ENCODE data around the gene PIGQ.

PIGQ gene

GRCh38 chr16:620700-621525 lies 51.1 kb downstream of the PIGQ start:
- H3K4me1 Mint-ChIP-seq: peaks cover 44% of the 10 kb centered on the region

GRCh38 chr16:621526-622105 lies 51.8 kb downstream of the PIGQ start:
- peaks cover 2% of the 10 kb centered on the region for H3K27me3 Mint-ChIP-seq (ENCODE audit: low read depth, poor library complexity)
- TF ChIP-seq CTCF (IDR thresholded peaks at IDR 0.05): no peak
- no peak for DNase-seq
- peak overlapping the region; percentile 22 for H3K4me3 Mint-ChIP-seq
- H3K9me3 Mint-ChIP-seq: no peaks in the 10 kb centered on the region
- peak overlapping the region; percentile 98 for H3K27ac Mint-ChIP-seq
- peaks cover 3% of the 10 kb centered on the region for H3K36me3 Mint-ChIP-seq (ENCODE audit: low read depth)
- peaks cover 48% of the 10 kb centered on the region for H3K4me1 Mint-ChIP-seq

More at GRCh38 chr16:620700-621525, 51.1 kb downstream of the PIGQ start:
- Mint-ChIP-seq H3K4me3 (no peak overlapping the region), H3K36me3 (ENCODE audit: low read depth) (no peaks in the 10 kb centered on the region), H3K27ac (peak overlapping the region; percentile 98), H3K27me3 (ENCODE audit: low read depth, poor library complexity) (no peaks in the 10 kb centered on the region), H3K9me3 (no peaks in the 10 kb centered on the region)
- no peak for DNase-seq
- TF ChIP-seq CTCF (IDR thresholded peaks at IDR 0.05): no peak

- no peaks in the 10 kb centered on the region for H3K9me3 Mint-ChIP-seq
- H3K27ac Mint-ChIP-seq: no peak overlapping the region
- H3K4me1 Mint-ChIP-seq: peaks cover 59% of the 10 kb centered on the region
- no peak for TF ChIP-seq CTCF (IDR thresholded peaks at IDR 0.05)
- H3K36me3 Mint-ChIP-seq (ENCODE audit: low read depth): peaks cover 6% of the 10 kb centered on the region
- H3K27me3 Mint-ChIP-seq (ENCODE audit: low read depth, poor library complexity): peaks cover 3% of the 10 kb centered on the region
- H3K4me3 Mint-ChIP-seq: no peak overlapping the region
- DNase-seq: no peak
Measured at GRCh38 chr16:622920-623280, 53.1 kb downstream of the PIGQ start.

- Mint-ChIP-seq H3K36me3 (ENCODE audit: low read depth) (peaks cover 11% of the 10 kb centered on the region), H3K27me3 (ENCODE audit: low read depth, poor library complexity) (peaks cover 3% of the 10 kb centered on the region), H3K4me1 (peaks cover 76% of the 10 kb centered on the region), H3K27ac (peak overlapping the region; percentile 98), H3K4me3 (peak overlapping the region; percentile 57), H3K9me3 (no peaks in the 10 kb centered on the region)
- DNase-seq: no peak
- TF ChIP-seq CTCF (IDR thresholded peaks at IDR 0.05): no peak
Measured at GRCh38 chr16:624526-625070, 54.8 kb downstream of the PIGQ start.

GRCh38 chr16:625117-625976 lies 55.6 kb downstream of the PIGQ start:
- peaks cover 11% of the 10 kb centered on the region for H3K36me3 Mint-ChIP-seq (ENCODE audit: low read depth)
- H3K27me3 Mint-ChIP-seq (ENCODE audit: low read depth, poor library complexity): peaks cover 3% of the 10 kb centered on the region
- H3K9me3 Mint-ChIP-seq: no peaks in the 10 kb centered on the region
- TF ChIP-seq CTCF (IDR thresholded peaks at IDR 0.05): no peak
- H3K4me1 Mint-ChIP-seq: peaks cover 81% of the 10 kb centered on the region
- no peak overlapping the region for H3K27ac Mint-ChIP-seq
- no peak overlapping the region for H3K4me3 Mint-ChIP-seq
- no peak for DNase-seq
